ENCODE measurements around the gene PLD2. TPM values are rescaled to one million over a fixed set of nuclear protein-coding genes. Genes with fewer than 3 reads are reported as not detected.
A peak's percentile ranks its signal among the peaks of the same experiment; 100 is the strongest.
"Not testable (repeated sequence)": the region's sequence is repeated elsewhere in the genome, so short reads cannot be mapped to it uniquely, and the experiment has no call there.

Gene PLD2
- total RNA-seq, 2 donors from 2014 or later: 23.6 to 31.4 TPM

DNA sequence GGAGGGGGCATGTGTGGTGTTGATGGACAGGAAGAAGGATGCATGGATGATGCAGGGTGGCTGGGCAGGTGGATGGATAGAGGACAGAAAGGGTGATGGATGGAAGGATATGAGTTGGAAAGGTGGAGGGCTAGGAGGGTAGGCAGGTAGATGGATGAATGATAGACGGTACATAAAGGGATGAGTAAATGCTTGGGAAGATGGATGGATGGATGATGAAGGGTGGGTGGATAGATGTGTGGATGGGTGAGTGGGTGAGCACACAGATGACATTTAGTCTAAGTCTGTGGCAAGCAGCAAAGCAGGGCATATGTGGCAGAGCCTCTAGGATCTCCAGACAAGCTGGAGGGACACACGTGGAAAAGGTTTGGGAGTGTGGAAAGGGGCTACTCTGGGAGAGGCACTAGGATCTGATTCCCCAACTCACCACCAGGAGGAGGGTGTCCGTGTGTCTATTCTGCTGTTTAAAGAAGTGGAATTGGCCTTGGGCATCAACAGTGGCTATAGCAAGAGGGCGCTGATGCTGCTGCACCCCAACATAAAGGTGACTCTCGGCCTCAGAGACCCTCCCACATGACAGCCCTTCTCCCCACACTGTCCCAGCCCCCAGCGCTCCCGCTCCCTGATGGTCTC, 8.2 kb downstream of the PLD2 start:
- Mint-ChIP-seq H3K9me3 (no peaks in the 10 kb centered on the region), H3K27ac (peak overlapping the region in 1 of 2 donors; percentile 33), H3K36me3 (no peaks in the 10 kb centered on the region)
- ATAC-seq (no peak), DNase-seq (ENCODE audit: low spot score in 2 of 2) (no peak)

DNA sequence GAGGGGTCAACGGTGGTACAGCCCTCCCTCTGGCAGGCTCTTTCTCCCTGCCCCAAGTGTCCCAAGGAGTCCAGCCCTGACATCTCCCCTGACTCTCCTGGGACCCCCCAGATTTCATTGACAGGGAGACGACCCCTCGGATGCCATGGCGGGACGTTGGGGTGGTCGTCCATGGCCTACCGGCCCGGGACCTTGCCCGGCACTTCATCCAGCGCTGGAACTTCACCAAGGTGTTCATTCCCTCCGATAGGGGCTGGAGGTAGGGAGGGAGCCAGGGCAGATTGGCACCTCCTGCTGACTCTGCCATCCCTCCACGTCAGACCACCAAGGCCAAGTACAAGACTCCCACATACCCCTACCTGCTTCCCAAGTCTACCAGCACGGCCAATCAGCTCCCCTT, 9.9 kb downstream of the PLD2 start:
- Mint-ChIP-seq H3K9me3 (no peaks in the 10 kb centered on the region), H3K36me3 (no peaks in the 10 kb centered on the region), H3K27ac (no peak overlapping the region)
- ATAC-seq (no peak), DNase-seq (ENCODE audit: low spot score in 2 of 2) (no peak)

DNA sequence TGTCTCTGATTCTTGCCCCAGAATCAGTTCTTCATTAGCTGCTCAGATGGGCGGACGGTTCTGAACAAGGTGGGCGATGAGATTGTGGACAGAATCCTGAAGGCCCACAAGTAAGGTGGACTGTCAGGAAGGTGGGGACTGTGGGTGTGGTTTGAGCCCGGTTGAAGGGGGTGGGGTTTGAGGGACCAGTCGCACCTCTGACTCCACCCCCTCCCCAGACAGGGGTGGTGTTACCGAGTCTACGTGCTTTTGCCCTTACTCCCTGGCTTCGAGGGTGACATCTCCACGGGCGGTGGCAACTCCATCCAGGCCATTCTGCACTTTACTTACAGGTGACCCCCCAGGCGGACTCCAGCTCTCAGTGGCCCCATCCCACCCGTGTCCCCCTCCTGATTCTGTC, 11.3 kb downstream of the PLD2 start:
- H3K9me3 Mint-ChIP-seq: no peaks in the 10 kb centered on the region
- H3K36me3 Mint-ChIP-seq: no peaks in the 10 kb centered on the region
- ATAC-seq: no peak
- no peak for DNase-seq (ENCODE audit: low spot score in 2 of 2)
- H3K27ac Mint-ChIP-seq: no peak overlapping the region

DNA sequence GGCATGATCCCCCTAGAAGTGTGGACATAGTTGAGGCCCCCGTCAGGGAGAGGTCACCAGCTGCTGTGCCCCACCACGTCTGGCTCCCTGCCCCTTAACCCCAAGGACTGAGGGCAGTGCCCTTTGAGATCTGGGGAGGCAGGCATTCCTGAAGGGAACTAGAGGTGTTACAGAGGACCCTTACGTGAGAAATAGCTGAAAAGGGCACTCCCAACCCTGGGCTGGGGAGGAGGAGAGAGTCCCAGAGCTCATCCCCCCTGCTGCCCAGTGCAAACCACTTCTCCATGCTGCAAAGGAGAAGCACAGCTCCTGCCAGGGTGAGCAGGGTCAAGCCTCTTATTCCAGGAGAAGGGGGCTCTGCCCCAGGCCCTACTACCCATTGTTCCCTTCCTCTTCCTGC, 15.9 kb downstream of the PLD2 start:
- H3K27ac Mint-ChIP-seq: no peak overlapping the region
- H3K36me3 Mint-ChIP-seq: no peaks in the 10 kb centered on the region
- H3K9me3 Mint-ChIP-seq: no peaks in the 10 kb centered on the region
- ATAC-seq (no peak), DNase-seq (ENCODE audit: low spot score in 2 of 2) (no peak)

DNA sequence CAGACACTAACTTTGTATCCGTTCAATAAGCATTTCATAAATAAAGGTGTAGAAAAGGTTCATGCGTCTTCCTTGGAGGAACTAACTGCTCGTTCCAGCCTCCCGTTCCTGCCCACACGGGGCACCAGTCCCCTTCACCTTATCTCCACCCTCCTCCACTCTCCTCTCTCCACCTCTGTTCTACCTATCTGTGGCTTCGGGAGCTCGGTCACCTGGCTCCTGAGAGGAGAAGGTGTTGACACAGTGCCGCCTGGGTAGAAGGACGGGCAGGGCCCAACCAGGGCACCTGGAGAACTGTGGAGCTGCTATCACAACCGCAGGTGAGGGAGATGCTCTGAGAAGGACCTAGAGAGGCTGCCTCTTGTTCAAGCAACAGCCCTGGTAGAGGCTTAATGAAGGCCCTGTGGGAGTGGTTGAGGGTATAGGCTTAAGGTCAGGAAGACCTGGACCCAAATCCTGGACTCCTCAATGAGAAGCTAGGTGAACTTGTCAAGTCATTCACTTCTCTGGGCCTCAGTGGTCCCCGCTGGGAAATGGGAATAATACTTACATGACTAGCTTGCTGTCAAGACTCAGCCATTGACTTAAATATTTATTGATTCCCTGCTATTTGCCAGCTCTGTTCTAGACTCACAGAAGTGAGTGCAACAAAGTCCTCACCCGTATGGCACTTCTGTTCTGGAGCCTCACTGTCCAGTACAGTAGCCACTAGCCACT, 16.6 kb downstream of the PLD2 start:
- H3K36me3 Mint-ChIP-seq: no peaks in the 10 kb centered on the region
- DNase-seq (ENCODE audit: low spot score in 2 of 2): no peak
- no peaks in the 10 kb centered on the region for H3K9me3 Mint-ChIP-seq
- H3K27ac Mint-ChIP-seq: peak overlapping the region in 1 of 2 donors; percentile 23
- no peak for ATAC-seq

DNA sequence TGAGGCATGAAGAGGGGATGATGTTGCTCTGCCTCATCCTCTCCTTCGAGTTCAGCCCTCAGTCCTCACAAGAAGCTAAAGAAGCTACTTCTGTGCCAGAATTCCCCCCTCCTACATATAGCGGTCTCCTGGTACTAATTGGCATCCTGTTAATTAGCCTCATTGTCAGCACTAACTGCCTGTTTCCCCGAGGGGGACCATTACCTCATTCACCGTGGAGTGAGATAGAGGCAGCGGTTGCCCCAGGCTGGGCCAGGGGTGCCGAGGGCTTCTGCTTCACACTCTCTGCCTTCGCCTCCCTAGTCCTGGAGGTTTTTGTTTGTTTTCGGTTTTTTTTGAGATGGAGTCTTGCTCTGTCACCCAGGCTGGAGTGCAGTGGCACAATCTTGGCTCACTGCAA, 20.4 kb downstream of the PLD2 start:
- ATAC-seq (no peak), DNase-seq (ENCODE audit: low spot score in 2 of 2) (no peak)
- Mint-ChIP-seq H3K27ac (no peak overlapping the region), H3K9me3 (no peaks in the 10 kb centered on the region), H3K36me3 (no peaks in the 10 kb centered on the region)

DNA sequence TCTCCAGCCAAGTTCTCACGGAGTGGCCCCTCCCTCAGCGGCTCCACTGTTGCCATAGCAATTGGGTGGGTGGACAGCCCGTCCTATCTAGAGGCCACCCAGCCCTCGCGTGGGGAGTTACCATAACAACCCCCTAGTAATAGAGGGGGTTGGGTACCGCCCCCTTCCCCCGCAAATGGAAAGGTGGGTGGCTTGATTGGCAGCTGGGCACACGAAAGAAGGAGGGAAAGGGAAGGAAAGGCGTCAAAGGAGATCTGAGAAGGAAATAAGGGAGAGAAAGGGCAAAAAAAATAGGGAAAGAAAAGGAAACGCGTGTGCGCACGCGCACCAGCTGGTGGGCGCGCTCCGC, 25.9 kb downstream of the PLD2 start:
- ATAC-seq: peak; percentile 31 to 45
- DNase-seq (ENCODE audit: low spot score in 2 of 2); H3K9me3 Mint-ChIP-seq: not testable (repeated sequence)
- Mint-ChIP-seq H3K27ac (peak overlapping the region; percentile 74 to 98), H3K36me3 (peaks cover 0 to 11% of the 10 kb centered on the region in 2 donors)

DNA sequence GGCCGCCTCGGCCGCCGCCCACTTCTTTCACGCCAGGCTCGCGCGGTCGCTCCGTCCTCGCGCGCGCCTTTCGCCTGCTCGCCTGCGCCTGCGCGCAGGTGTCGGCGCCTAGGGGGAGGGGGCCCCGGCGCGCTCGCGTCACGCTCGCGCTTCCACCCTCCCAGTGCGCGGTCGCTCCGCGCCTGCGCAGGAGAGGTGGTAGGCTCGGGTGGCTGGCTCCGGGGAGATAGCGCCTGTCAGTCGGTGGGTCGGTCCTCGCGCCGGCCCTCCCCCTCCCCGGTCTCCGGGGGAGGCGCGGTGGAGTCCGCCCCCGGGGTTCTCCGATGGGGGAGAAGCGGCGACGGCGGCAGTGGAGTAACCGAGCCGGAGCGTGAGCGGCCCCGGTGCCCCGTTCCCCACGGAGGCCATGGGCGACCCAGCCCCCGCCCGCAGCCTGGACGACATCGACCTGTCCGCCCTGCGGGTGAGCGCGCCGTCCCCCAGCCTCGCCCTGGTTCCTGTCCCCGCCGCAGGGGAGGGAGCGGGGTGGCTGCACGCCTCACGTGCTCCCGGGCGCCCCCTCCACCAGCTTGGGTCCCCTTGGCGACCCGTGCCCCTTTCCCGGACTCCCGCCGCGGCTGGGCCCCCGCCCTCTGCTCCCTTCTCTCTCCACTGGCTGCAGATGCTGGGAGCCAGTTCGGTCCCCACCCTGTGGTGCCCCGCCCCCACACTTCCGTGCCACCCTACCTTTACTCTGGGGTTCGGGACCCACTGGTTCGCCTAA, 26.4 kb downstream of the PLD2 start, which contains the start of gene MINK1:
Gene MINK1, plus strand, starts transcription at position 163 of the 763 bp plus-strand sequence. Its CDS starts 244 bp downstream, at position 407.
- DNase-seq (ENCODE audit: low spot score in 2 of 2) (peak; percentile 87 to 92), ATAC-seq (peak; percentile 89 to 93)
- Mint-ChIP-seq H3K27ac (peak within 1 kb of the TSS; percentile 74 to 98), H3K36me3 (peaks cover 0 to 14% of the 10 kb centered on the region in 2 donors), H3K9me3 (no peaks in the 10 kb centered on the region)

DNA sequence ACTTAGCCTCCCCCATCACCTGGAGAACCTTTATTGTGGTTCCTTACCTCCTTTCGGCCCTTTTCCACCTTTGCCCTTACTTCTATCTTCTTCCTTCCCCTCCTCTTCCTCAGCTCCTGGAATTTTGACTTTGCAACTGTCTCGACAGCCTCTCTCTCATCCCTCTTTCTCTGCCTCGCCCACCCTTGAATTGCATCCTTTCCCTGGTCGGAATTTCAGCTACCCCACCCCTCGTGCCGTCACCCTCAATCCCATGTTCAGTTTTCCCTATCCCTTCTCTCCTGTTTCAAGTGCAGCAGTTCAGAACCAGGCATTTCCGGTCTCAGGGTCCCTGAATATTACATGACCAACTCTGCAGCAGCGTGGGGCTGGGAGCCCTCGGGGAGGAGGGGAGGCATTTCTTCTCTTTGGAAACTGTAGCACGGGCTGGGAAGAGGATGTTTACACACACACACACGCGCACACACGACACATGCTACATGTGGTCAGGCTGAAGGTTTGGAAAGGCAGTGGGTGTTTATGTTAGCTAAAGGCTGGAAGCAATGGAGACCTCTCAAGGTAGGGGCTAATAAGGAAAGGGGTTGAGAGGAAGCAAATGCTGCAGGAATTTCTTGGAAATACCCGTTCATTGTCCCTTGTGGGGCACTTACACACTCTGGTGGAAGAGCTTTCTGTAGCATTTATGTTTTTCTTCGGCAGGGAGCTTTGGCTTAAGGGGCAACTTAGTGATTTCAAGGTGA, 27.2 kb downstream of the PLD2 start:
- no peaks in the 10 kb centered on the region for H3K9me3 Mint-ChIP-seq
- H3K36me3 Mint-ChIP-seq: peaks cover 0 to 14% of the 10 kb centered on the region in 2 donors
- peak overlapping the region; percentile 74 to 83 for H3K27ac Mint-ChIP-seq
- DNase-seq (ENCODE audit: low spot score in 2 of 2) (no peak), ATAC-seq (no peak)

DNA sequence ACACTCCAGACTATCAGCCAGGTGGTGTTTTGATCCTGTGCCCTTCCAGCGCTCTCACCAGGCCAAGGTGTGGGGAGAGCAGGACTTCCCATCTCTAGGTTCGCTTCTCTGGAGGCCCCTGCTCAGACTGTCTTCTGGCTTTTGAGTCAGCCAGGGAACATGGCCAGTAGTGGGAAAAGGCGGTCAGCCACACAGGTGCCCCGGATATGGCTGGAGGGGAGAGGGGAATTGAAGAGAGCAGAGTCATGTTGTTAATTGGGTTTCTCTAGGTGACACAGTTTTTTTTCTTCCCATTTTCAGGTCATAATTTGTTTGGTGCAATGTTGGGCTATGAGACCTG, 27.7 kb downstream of the PLD2 start:
- DNase-seq (ENCODE audit: low spot score in 2 of 2): no peak
- H3K27ac Mint-ChIP-seq: peak overlapping the region in 1 of 2 donors; percentile 24
- ATAC-seq: no peak
- H3K9me3 Mint-ChIP-seq: no peaks in the 10 kb centered on the region
- peaks cover 0 to 20% of the 10 kb centered on the region in 2 donors for H3K36me3 Mint-ChIP-seq

DNA sequence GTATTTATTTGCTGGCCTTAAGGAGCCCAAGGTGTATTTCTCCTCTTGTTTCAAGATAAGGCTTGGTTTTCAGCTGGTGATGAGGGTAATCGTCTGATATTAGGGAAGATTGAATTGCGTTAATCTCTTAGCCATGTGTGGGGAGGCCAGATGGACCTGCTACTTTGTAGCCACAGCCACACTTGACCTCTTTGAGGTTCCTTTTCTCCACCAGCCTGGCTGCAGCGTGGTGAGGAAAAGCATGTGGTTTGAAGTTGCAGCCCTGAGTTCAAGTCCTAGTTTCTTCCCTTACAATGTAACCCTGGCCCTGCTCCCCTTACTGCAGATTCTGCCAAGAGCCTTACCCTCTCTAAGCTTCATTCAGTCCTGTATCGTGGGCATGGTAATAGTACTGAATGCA, 29.3 kb downstream of the PLD2 start:
- Mint-ChIP-seq H3K27ac (no peak overlapping the region), H3K9me3 (no peaks in the 10 kb centered on the region), H3K36me3 (peaks cover 0 to 29% of the 10 kb centered on the region in 2 donors)
- DNase-seq (ENCODE audit: low spot score in 2 of 2): no peak
- no peak for ATAC-seq

DNA sequence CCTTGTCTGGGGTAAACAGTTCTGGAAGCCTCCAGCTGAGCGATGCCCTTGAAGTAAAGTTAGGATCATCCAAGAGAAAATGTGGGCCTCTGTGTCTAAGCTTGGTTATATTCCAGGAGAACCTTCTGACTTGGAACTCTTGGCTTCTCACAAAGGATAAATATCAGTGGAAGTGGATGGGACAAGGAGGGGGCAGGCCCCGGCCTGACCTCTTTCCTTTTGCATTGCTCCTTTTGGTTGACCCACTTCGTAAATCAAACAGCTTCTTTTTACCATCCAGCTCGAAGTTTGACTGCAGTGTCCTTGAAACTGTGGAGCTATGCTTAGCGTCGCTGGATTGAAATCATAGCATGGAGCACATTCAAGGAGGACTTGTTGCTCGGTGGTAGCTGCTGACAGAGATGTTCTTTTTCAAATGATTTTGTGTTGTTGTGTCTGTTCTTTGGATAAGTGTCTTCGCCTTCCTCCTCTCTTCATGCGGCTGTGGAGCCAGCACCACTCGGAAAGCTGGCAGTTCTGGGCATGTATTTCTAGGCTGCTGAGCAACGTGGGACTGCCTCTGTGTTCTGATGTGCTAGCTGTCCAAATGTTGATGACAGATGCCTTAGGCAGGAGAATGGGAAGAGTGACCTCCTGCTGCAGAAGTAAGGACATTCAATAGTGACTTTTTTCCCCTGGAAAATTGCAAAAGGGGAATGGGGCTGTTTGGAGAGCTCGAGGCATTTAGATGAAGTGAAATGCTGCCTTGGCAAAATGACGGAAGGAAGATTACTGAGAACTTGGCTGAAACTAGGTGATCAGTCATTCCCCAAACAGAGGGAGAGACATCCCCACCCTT, 30.7 kb downstream of the PLD2 start:
- ATAC-seq (no peak), DNase-seq (ENCODE audit: low spot score in 2 of 2) (no peak)
- no peak overlapping the region for H3K27ac Mint-ChIP-seq
- no peaks in the 10 kb centered on the region for H3K9me3 Mint-ChIP-seq
- peaks cover 0 to 29% of the 10 kb centered on the region in 2 donors for H3K36me3 Mint-ChIP-seq

DNA sequence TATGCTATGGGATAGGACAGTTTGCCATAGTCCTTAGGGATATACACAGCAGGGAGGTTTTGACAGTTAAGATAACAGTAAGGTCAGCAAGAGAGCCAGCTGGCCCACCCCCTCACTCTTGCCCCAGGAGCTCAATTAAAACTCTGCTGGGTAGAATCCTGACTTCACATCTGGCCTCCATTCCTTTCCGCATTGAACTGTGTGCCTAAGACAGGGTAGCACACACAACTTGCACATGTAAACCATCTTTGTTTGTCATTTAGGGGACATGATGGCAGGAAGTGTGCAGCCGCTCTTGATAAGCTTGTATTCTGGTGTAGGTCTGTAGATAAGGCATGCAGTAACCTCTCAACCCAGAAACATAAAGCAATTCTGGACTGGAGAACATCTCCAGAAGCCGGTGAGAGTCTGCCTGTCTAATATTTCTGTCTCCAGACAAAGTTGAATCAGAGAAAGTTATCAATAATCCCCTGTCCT, 31.4 kb downstream of the PLD2 start:
- Mint-ChIP-seq H3K36me3 (peaks cover 0 to 29% of the 10 kb centered on the region in 2 donors), H3K9me3 (no peaks in the 10 kb centered on the region), H3K27ac (no peak overlapping the region)
- DNase-seq (ENCODE audit: low spot score in 2 of 2) (no peak), ATAC-seq (no peak)

DNA sequence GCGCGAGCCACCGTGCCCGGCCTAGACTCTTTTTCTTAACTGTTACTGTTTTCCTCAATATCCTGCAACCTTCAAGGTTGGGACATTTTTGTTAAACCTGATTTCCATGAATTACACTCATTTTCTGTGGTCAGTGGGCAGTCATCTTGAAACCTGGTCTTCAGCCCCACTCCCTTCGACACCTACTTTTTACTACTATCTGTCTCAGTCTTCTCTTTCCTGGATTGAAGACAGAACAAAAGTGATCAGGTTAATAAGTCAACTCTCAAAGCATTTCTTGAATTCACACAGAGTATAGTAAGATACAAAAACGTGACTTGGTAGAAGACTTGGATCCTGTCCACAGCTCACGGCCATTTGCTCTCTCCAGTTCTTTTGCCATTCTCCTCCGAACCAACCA, 32.3 kb downstream of the PLD2 start:
- ATAC-seq: peak; percentile 41 to 55
- Mint-ChIP-seq H3K27ac (peak overlapping the region in 1 of 2 donors; percentile 12), H3K36me3 (peaks cover 0 to 23% of the 10 kb centered on the region in 2 donors), H3K9me3 (no peaks in the 10 kb centered on the region)
- DNase-seq (ENCODE audit: low spot score in 2 of 2): no peak

DNA sequence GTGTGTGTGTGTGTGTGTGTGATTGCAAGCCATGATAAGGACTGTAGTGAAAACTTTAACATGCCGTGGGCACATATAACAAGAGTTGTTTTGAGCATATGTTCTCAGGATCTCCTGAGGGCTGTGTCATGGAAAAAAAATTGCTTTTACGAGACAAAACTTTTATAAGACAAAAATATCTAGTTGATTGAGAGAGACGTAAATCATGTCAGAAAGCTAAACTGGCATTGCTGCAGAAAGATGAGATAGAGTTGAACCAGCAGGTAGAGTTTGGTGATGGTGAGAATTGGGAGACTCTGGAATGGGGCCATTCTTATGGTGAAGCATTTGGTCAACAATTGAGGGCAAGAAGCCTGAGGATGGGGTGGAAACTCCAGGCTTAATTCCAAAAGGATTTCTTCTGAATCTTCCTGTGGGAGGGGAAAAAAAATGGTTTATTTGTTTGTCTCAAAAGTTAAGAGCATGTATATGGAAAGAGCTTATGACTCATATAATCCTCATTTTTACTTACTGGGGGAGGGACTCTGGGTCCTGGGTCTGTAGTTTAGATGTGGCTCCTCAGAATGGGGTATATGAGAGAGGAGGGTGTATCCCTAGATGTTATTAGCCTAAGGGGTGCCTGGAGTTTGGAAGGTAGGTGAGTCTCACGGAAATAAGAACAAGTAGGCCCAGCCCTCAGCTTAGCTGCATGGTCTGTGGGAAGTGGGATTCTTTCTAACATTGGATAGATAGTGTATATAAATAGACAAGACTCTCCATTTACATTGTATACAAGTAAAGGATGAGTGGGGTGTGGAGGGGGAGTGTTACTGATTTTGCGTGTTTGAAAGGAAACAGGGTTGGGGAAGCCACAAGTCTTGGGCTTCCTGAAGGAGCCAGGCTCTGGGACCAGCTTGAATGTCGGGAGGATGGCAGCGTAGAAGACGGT, 33.3 kb downstream of the PLD2 start:
- ATAC-seq (peak; percentile 15 to 40), DNase-seq (ENCODE audit: low spot score in 2 of 2) (no peak)
- Mint-ChIP-seq H3K27ac (peak overlapping the region; percentile 29 to 82), H3K9me3 (no peaks in the 10 kb centered on the region), H3K36me3 (peaks cover 0 to 21% of the 10 kb centered on the region in 2 donors)

Data from activated naive CD4-positive, alpha-beta T cell treated with anti-CD3 and anti-CD28 coated beads, Interleukin-2, amount 50 U/mL, for 72 hours (primary cell).